Hepatocyte (in vitro differentiated cells): ENCODE data around the gene PIGR.

Experiments
- CTCF ChIP-seq: fragments of 200-600 bp; sonication (generic); IDR thresholded peaks from 2 replicates; pipeline ENCODE4 v1.5.1; 2016; ENCODE audit warnings: antibody characterized with exemption, mild to moderate bottlenecking; ENCODE audit not compliant: poor library complexity
- EZH2 ChIP-seq: fragments of 200-600 bp; sonication (generic); IDR thresholded peaks from 2 replicates; pipeline ENCODE4 v1.6.1; 2016; ENCODE audit warnings: antibody characterized with exemption, mild to moderate bottlenecking, borderline replicate concordance
- EZH2phosphoT487 ChIP-seq: fragments of 200-600 bp; sonication (generic); IDR thresholded peaks from one replicate; pipeline ENCODE4 v1.6.1; 2018; ENCODE audit warnings: antibody characterized with exemption, mild to moderate bottlenecking, low read depth, moderate library complexity; ENCODE audit not compliant: unreplicated experiment, severe bottlenecking

GRCh38 chr1:206949208-206949607 lies 2.9 kb upstream of the PIGR start:
- TF ChIP-seq CTCF = no peak
- no peak for TF ChIP-seq EZH2
- no peak for TF ChIP-seq EZH2phosphoT487
